DMS 273 (cell line): Measurements from ENCODE around the gene SHB.

Experiments used
- DNase-seq: peaks from one replicate; lab custom pipeline; 2025; ENCODE audit not compliant: unreplicated experiment; lab: John Stamatoyannopoulos, UW

The SHB gene

DNA sequence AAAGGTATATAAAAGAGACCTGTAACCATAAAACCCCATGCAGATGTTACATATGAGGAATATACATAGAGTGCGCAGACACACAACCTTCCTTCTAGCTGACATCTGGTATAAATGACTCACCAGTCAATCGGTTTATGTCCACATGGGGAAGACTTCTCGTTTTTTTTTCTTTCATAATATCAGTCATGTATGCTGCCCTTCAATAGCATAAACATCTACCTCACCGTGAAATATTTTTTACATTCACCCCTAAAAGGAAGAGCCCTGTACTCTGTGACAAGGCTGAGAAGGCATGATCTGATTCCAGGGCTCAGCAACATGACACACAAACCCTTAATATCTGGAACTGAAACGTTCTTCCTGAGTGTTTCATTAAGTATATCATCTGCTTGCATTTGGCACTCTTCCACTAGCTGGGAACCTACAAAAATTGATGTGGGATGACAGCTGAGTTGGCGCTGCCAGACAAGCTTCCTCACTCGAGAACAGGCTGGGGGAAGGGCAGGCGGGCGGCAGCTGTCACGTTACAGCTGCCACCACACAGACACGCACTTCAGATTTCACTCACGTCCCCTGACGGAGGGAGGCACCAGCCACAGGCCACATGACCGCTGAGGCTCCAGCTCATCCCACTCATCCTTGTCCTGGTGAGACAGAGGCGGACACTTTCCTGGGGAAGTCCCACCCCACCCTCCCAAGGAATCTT, 74.2 kb downstream of the SHB start:
- DNase-seq = peak; percentile 92

DNA sequence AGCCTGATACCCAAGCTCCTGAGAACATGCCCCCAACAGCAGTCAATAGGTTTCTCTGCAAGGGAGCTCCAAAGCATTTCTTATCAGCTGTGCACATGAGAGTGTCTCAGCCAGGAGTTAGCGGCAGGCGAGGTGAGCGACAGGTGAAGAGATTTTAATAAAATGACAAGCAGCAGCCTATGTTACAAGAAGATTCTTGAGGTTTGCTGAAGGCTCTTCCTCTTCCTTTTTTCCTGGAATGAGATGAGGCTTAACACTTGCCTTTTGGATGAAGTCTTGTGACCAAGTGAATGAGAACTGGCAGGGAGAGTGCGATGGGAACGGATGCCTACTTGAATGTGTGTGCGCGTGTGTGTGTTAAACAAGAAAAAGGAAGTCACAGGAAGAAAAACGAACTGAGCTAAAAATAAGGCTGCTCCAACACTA, 76.1 kb downstream of the SHB start:
- no peak for DNase-seq

DNA sequence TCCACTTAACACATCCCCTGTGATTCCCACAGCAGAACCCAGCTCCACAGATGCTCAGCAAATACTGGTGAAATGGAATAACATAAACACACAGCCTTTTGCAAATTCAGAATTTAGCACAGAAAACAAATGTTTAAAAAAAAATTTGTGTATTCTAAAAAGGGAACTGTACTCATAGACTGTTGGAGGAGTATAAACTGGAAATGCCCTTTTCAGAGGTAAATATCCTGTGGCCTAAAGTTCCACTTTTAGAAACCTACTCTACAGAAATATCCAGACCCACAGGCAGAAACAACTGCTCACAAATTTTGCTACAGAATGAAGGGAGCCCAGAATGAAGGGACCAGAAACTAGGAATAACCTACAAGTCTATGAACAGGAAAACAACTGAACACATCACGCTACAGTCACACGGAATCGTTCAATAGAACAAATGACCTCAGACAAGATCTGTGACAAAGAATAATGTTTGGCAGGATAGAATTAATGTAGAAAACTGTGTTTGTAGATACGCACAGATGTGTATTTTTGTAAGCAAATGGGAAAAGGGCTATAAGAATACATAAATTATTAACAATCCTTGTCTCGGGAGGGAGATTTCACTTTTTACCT, 78.5 kb downstream of the SHB start:
- no peak for DNase-seq

DNA sequence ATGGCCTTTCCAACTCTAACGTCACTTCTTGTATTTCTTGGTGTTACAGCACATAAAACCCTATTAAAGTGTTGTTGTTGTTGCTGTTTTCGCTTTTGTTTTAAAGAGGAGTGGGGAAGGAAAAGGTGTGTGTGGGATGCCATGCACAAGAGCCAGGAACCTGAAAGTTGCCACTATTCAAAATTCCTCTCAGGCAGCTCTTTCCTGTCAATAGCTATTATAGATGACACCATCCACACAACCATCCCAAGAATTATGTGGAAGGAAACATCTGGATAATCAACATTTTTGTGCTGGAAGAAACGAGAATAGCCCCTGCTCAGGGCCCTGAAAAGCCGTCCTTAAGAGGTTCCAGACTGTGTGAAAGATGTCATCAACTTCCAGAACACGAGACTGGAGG, 79.3 kb downstream of the SHB start:
- DNase-seq = no peak

DNA sequence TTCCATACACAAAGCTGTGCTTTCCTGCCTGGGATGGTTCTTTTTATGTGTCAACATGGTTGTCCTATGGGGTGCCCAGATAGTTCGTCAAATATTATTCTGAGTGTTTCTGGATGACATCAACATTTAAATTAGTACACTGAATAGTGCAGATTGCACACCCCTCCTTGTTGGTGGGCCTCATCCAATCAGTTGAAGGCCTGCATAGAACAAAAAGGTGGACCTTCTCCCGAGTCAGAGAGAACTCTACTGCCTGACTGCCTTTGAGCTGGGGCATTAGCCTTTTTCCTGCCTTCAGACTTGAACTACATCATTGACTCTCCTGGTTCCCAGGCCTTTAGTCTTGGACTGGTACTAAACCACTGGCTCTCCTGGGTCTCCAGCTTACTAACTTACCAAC, 80.4 kb downstream of the SHB start:
- DNase-seq = no peak

DNA sequence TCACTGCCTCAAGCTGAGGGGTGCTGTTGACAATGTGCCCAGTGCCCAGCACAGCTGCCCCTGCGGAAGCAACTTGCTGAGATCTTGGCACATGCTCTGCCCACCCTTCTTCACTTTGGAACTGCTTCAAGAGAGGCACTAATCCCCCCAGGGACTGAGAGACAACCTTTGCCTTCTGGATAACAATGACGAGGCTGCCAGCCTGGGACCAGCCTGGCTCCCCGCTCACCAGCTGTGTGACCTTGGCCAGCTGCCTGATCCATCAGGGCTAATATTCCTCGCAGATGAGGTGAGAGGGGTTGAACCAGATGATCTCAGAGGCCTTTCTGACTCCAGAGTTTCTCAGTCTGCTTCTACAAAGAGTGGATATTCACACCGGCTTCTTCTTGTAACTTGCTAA, 81.0 kb downstream of the SHB start:
- DNase-seq = peak; percentile 95

DNA sequence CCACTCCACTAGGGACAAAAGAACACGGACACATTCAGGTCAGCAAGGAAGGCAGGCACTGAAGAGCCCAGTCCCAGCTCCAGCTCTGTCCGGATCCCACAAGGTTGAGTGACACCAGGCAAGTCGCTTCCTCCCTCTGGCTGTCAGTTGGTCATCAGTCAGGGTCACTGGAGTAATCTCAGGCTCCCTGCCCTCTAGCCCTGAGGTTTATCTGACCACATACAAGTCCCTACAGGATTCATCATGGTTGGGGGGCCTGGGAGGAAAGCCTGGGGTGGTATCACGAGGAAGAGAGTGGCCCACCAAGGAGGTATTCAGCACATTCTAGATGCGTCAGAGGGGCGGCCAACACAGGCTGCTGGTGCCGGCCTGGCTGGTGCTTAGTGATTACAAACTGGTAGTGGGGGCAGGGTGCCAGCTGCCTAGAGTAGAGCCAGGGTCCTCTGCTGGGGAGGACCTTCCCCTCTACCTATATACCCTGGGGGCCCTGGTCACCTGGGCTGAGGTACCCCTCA, 81.5 kb downstream of the SHB start:
- peak; percentile 76 for DNase-seq

DNA sequence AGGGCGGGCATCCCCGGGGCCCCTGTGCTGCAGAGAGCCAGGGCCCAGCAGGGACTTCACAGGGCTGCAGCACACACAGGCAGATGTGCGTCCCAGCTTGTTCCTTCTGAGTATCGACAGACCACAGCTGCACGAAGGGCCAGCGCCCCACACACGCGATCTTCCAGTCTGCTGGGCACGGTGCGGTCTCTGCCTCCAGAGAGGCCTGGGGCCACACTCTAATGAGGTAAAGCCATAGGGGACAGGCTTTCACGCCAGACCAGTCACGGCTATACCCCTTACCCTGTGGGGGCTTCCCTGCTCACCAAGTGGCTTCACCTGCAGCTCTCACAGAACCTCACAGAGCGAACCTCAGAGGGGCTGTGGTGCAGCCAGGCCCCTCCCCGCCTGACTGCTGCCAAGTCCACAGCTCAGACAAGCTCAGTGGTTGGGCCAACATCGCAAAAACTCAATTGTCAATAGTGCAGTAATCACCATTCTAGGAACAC, 82.2 kb downstream of the SHB start:
- no peak for DNase-seq

DNA sequence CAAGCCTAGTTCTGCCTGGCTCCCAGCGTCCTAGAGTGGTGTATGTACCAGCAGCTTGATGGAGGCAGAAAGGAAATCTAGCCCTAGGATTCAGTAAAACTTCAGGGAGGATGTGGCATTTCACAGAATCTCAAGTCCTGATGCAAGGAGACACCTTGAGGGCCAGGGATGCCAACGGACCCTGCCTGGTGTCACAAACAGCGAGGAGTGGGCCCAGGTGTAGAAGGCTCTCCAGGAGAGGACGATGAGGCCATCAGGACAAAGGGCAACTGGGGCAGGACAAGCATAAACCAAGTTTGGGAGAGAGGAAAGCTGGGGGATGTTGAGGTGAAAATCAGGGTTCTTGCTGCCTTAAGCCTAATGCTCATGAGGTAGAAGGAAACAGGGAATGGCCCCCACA, 83.0 kb downstream of the SHB start:
- no peak for DNase-seq

DNA sequence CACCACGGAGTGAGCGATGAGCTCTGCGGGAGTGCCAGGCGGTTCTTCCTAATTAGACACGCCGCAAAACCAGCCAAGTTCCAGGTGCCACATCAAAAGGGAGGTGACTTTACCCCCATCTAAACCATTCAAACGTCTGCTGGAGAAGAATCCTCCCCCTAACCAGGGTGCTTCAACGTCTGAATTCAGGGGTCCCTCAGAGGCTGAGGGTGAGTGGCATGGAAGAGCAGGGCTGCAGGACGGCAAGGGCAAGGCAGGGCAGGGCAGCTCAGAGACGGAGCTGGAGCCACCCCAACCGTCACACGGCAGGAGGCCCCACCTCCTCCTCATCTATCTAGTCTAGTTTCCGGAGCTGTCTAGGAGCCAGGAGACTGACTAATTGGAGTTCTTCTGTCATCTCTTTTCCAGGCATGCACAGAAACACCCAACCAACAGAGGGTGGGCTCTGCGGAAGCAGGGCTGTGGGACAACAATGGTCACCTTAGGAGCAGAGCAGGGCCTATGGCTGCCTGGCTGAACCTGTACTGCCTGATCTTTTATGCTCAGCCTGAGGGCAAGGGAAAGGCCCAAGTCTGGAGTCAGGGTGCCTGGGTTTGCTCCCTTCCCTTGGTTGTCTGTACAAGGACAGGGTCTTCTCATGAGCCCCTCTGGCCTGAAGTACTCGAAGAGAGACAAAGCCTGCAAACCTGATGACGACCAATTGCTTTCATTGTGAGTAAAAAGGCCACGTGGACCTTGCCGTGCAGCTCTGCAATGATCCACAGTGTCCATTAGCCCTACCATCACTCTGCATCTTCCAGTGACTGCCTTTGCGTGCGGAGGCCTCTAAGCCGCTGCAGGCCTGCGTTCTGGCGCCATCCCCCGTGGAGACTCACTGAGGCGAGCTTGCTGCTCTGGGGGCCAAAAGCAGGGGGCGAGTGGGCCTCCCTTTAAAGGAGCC, 84.1 kb downstream of the SHB start:
- DNase-seq = peak; percentile 29

DNA sequence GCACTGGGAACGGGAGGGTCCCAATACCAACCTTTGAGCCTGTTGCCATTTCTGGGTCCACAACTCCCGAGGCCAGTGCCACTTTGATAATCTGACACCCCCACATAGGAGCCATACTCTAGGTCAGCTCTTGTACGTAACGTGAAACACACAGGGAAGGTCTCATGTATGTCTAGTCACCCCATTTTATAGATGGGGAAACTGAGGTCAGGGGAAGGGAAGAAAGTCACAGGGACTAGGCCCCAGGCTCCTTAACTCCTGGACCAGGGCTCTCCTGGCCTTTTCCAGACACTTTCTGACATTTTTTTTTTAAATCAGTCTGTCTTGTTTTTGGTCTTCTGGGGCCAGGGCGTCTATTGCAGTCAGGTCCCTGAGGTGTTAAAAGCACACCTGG, 84.8 kb downstream of the SHB start:
- no peak for DNase-seq

DNA sequence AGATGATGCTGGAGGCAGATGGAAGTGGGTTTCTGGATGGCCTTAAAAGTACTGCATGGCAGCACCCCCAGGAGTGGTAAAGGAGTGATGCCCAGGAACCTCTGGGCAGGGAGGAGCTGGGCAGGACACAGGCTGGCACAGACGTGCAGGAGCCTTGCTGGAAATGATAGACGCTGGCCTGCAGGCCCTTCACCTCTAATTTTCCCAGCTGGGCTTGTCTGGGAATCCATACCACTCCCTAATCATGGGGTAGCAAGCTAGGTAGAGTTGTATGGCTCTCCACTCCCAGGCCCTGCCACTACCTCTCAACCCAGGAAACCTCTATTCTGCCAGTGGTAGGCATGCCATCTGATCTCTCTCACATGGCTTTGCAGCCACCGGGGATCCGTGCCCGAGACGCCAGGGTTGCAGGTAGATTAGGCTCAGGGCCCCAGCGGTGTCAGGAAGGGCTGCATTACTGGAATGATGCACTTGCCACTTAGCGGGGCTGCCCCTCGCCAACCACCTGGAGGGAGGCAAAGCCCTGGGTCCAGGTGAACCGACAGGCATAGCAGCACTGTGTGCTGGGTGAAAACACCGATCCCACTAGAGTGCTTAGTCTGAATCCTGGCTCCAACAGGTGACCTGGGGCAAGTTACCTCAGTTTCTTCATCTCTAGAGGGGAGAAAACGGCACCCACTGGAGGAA, 85.5 kb downstream of the SHB start:
- no peak for DNase-seq

DNA sequence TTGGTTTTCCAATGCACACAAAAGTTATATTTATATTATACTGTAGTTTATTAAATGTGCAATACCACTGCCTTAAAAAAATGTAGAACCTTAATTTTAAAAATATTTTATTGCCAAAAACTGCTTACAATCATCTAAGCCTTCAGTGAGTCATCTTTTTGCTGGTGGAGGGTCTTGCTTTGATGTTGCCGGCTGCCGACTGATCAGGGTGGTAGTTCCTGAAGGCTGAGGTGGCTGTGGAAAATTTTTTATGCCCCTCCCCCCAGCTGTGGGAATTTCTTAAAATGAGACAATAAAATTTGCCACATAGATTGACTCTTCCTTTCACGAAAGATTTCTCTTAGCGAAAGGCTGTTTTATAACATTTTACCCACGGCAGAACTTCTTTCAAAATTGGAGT, 89.2 kb downstream of the SHB start:
- DNase-seq = no peak

DNA sequence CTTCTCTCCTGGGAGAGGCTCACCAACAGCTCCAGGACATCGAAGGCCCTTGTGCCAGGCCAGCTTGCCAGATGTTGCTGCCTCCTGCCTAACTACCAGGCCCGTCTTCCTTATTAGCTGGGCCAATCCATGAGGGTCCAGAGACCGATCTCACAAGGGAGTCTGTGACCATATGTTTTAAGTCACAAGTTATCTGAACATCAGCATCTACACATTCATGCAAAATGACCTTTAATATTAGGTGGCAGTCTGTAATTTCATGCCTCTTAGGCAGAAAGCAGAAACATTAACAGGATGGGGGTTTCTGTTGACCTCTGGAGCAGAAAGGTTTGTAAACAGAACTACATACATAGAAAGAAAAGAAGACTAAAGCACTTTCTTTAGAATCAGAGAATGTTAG, 90.0 kb downstream of the SHB start:
- DNase-seq = peak; percentile 20

DNA sequence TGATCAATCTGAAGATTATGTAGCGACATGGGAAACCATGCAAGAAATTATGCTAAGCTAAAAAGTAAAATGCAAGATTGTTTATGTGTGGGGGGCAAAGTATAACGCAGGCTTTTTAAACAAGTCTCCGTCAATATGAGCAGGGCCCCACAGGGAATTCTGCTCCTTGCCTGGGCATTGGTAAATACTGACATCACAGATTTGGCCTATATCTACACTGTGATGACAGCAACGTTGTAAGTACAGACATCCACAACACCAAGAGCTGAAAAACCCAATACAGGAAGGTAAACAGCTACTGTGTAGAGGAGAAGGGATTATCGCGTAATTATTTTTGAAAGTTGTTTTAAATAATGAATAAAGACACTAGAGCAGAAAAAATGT, 90.6 kb downstream of the SHB start:
- DNase-seq = no peak

DNA sequence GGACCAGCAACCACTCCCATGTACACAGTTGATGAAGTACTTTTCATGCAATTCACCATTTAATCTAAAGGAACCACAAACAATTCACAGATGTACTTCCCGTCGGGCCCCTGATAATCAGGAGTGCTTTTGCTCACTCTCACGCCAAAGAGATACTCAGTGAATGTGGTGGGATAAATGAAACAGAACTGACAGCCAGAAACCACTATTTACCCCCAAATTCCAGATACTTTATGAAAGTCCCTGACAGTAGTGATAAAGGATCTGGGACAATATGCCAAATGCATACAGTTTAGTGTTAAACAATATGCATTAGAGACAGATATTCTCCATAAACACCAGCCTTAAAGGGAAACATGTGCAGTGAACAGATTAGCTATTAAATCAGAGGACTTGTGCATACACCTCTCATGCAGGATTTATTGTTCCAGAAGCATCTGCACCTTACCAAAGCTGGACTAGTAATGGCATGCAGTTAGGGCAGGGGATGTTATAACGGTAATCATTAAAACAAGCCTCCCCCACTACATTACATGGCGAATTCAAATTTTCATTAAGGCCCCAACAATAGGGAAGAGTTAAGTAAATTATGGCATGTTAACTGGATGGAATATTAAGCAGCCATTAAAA, 91.1 kb downstream of the SHB start:
- DNase-seq = no peak

DNA sequence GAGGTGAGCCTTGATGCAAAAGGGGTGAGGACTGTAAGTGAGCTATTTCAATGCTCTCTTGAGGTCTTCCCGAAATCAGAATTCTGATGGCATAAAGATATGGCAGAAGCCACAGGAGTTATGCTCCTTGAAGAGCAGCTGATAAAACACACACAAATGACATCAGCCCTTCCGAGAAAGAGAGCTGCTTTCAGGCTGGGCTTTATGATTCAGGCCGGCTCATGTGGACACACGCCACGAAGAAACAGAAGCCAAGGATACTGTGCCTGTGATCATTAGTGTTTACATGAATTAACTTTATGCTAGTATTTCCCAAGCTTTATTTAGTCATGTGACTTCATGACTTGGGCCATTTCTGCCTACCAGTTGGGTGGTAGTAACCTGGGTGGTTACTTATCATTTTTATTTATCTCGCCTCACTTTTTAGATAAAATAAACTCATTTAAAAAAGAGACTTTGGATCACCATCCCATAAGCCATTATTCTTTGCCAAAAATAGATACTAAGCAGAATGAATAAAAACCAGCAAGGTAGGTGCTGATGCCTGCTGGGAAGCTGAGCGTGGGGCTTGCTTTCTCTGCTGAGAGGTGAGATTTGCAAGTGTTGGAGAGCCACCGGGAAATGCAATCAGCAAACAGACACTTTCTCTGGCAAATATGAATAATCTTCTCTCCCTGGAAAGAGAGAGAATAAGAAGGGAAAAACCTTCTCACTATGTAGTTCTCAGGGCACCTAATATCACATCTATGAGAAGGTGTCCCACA, 92.1 kb downstream of the SHB start:
- DNase-seq = no peak

DNA sequence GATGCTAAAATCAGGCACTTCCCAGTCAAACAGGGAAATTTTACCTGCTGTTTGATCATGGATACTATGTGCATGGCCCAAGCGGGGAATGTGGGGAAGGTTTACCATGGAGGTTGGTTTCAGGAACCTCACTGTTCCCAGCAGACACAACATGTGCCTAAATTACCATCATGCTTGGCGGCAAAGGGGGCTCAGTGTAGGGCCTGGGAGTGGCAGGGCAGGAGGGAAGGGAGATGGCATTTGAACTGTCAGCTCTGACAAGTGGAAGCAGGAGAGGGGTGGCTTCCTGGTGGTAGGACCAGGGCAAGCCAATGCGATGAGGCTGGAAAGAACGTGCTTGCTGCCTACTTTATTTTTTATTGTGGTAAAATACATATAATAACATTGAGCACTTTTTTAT, 93.4 kb downstream of the SHB start:
- no peak for DNase-seq

DNA sequence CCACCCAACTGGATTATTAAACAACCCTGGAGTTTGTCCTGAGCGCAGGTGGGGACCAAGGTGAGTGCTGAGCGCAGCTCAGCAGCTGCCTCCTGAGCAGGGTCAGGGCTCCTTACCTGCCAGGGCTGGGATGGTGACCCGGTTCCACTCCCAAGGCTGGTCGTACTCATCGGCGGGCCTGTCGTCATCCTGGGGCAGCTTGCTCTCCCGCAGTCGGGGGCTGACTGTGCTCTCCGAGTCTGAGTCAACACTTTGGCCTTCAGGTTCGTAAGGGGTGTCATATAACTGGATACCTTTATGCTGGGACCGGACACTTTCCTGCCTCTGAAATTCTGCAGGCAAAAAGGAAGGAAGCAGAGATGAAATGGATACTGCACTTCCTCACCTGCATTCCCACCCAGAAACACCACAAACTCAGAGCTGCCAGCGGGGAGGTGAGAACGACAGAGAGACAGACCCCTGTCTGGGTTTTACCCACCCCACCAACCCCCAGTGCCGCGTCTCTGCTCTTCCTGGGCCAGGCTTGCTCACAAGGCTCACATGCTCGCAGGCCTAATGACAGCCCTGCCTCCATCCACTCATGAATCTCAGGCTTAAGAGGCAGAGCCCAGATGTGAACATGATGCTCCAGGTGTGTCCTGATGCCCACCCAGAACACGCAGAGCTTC, 94.4 kb downstream of the SHB start:
- no peak for DNase-seq
